Measurements from ENCODE around the gene GET3.

Gene GET3

GRCh38 chr19:12766051-12766521 is 28.8 kb downstream of the GET3 start:
- Histone ChIP-seq H3K4me2 (ENCODE audit: low read length) (peak overlapping the region; percentile 84), H3K27me3 (ENCODE audit: low read depth, low read length) (no peaks in the 10 kb centered on the region), H3K4me1 (ENCODE audit: low read length) (peaks cover 3% of the 10 kb centered on the region; the same call in 1 of the 2 replicates), H3K27ac (ENCODE audit: low read length) (no peak overlapping the region), H2AFZ (ENCODE audit: low read depth, low read length) (no peak overlapping the region), H4K20me1 (ENCODE audit: insufficient read depth, low read length) (no peaks in the 10 kb centered on the region), H3K36me3 (replicated peaks; ENCODE audit: low read depth, low read length) (peaks cover 7% of the 10 kb centered on the region), H3K79me2 (ENCODE audit: low read length) (no peaks in the 10 kb centered on the region), H3K9me3 (ENCODE audit: insufficient read depth, low read length) (no peaks in the 10 kb centered on the region), H3K4me3 (ENCODE audit: low read length) (peak overlapping the region; percentile 69), H3K9ac (ENCODE audit: low read length) (no peak overlapping the region)
- peak; percentile 87 for TF ChIP-seq CTCF (IDR thresholded peaks at IDR 0.05; ENCODE audit: low read depth, low read length)
- TF ChIP-seq EZH2phosphoT487 (IDR thresholded peaks at IDR 0.05; ENCODE audit: low read depth) = no peak

GRCh38 chr19:12767150-12767549 is 29.9 kb downstream of the GET3 start:
- H3K27ac ChIP-seq (ENCODE audit: low read length) = no peak overlapping the region

GRCh38 chr19:12767666-12768065 is 30.4 kb downstream of the GET3 start:
- no peaks in the 10 kb centered on the region for H4K20me1 ChIP-seq (ENCODE audit: insufficient read depth, low read length)
- no peaks in the 10 kb centered on the region for H3K27me3 ChIP-seq (ENCODE audit: low read depth, low read length)
- no peak overlapping the region for H3K9ac ChIP-seq (ENCODE audit: low read length)
- no peak overlapping the region for H2AFZ ChIP-seq (ENCODE audit: low read depth, low read length)
- H3K79me2 ChIP-seq (ENCODE audit: low read length) = no peaks in the 10 kb centered on the region
- no peaks in the 10 kb centered on the region for H3K9me3 ChIP-seq (ENCODE audit: insufficient read depth, low read length)
- no peak overlapping the region for H3K4me2 ChIP-seq (ENCODE audit: low read length)
- H3K4me1 ChIP-seq (ENCODE audit: low read length) = peaks cover 3% of the 10 kb centered on the region; the same call in 1 of the 2 replicates
- TF ChIP-seq EZH2phosphoT487 (IDR thresholded peaks at IDR 0.05; ENCODE audit: low read depth) = no peak
- TF ChIP-seq CTCF (IDR thresholded peaks at IDR 0.05; ENCODE audit: low read depth, low read length) = no peak
- H3K4me3 ChIP-seq (ENCODE audit: low read length) = no peak overlapping the region
- no peak overlapping the region for H3K27ac ChIP-seq (ENCODE audit: low read length)
- peaks cover 7% of the 10 kb centered on the region for H3K36me3 ChIP-seq (replicated peaks; ENCODE audit: low read depth, low read length)

More at GRCh38 chr19:12767150-12767549, 29.9 kb downstream of the GET3 start:
- H3K4me3 ChIP-seq (ENCODE audit: low read length) = no peak overlapping the region
- no peak overlapping the region for H2AFZ ChIP-seq (ENCODE audit: low read depth, low read length)
- H3K9ac ChIP-seq (ENCODE audit: low read length) = no peak overlapping the region
- TF ChIP-seq EZH2phosphoT487 (IDR thresholded peaks at IDR 0.05; ENCODE audit: low read depth) (no peak), CTCF (IDR thresholded peaks at IDR 0.05; ENCODE audit: low read depth, low read length) (no peak)
- no peak overlapping the region for H3K4me2 ChIP-seq (ENCODE audit: low read length)
- no peaks in the 10 kb centered on the region for H3K79me2 ChIP-seq (ENCODE audit: low read length)
- peaks cover 7% of the 10 kb centered on the region for H3K36me3 ChIP-seq (replicated peaks; ENCODE audit: low read depth, low read length)
- H3K27me3 ChIP-seq (ENCODE audit: low read depth, low read length) = no peaks in the 10 kb centered on the region
- H3K4me1 ChIP-seq (ENCODE audit: low read length) = peaks cover 3% of the 10 kb centered on the region; the same call in 1 of the 2 replicates
- no peaks in the 10 kb centered on the region for H4K20me1 ChIP-seq (ENCODE audit: insufficient read depth, low read length)
- H3K9me3 ChIP-seq (ENCODE audit: insufficient read depth, low read length) = no peaks in the 10 kb centered on the region

GRCh38 chr19:12769689-12770088 is 32.4 kb downstream of the GET3 start:
- Histone ChIP-seq H3K4me3 (ENCODE audit: low read length) (no peak overlapping the region), H3K79me2 (ENCODE audit: low read length) (no peaks in the 10 kb centered on the region), H3K4me2 (ENCODE audit: low read length) (no peak overlapping the region), H3K27me3 (ENCODE audit: low read depth, low read length) (no peaks in the 10 kb centered on the region), H2AFZ (ENCODE audit: low read depth, low read length) (no peak overlapping the region), H3K9ac (ENCODE audit: low read length) (no peak overlapping the region), H4K20me1 (ENCODE audit: insufficient read depth, low read length) (no peaks in the 10 kb centered on the region), H3K9me3 (ENCODE audit: insufficient read depth, low read length) (no peaks in the 10 kb centered on the region), H3K36me3 (replicated peaks; ENCODE audit: low read depth, low read length) (peaks cover 3% of the 10 kb centered on the region), H3K4me1 (ENCODE audit: low read length) (peaks cover 4% of the 10 kb centered on the region; the same call in 1 of the 2 replicates), H3K27ac (ENCODE audit: low read length) (no peak overlapping the region)
- TF ChIP-seq CTCF (IDR thresholded peaks at IDR 0.05; ENCODE audit: low read depth, low read length) = no peak
- no peak for TF ChIP-seq EZH2phosphoT487 (IDR thresholded peaks at IDR 0.05; ENCODE audit: low read depth)
